ENCODE results near the gene GALM. TPM values are rescaled to one million over a fixed set of nuclear protein-coding genes. Genes with fewer than 3 reads are reported as not detected.

The GALM gene
- total and polyA plus RNA-seq, 2 of the 13 experiments (the other 11 are each of a cell fraction or from before 2014, with no cell fraction given), result 65.5 to 90.0 TPM

DNA sequence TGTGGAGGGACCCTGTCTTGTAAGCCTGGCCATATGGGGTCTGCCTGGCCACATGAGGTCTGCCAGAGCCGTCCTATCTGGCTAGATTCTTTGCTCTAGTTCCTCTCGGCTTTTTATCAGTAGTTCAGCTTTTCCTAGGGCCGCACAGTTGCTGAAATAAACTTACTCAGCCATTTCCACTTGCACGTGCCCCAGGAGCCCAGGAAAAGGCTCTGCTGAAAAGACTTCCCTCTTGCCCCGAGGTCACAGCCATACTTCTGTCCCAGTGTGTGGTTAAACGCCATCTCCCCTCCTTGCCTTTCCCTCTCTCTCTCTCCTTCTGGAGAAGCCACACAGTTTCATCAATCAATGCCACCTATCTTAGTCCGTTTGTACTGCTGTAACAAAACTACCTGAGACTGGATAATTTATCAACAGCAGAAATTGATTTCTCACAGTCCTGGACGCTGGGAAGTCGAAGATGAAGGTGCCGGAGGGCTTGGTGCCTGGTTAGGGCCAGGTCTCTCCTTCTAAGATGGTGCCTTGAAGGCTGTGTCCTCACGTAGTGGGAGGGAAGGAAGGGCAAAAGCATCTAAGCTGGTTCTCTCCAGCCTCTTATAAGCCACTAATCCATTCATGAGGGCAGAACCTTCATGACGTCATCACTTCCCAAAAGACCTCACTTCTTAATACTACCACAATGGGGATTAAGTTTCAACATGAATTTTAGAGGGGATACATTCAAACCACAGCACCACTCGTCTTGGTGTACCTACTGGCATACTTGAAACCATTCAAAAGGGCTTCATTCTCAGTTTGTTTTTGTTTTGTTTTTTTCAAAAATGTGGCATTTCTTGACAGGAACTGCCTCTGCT, 11.2 kb upstream of the GALM start (continued):
- TF ChIP-seq ZNF672 (CRISPR knock-in tag; IDR thresholded peaks at IDR 0.05), result no peak
- TF ChIP-seq, protein P1, sequence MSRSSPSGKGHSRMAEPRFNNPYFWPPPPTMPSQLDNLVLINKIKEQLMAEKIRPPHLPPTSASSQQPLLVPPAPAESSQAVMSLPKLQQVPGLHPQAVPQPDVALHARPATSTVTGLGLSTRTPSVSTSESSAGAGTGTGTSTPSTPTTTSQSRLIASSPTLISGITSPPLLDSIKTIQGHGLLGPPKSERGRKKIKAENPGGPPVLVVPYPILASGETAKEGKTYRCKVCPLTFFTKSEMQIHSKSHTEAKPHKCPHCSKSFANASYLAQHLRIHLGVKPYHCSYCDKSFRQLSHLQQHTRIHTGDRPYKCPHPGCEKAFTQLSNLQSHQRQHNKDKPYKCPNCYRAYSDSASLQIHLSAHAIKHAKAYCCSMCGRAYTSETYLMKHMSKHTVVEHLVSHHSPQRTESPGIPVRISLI (CRISPR knock-in tag; IDR thresholded peaks at IDR 0.05; ENCODE audit: borderline replicate concordance), result no peak
- TF ChIP-seq NCOR1 (IDR thresholded peaks at IDR 0.05; ENCODE audit: borderline replicate concordance, low read length), result no peak
- no peak for TF ChIP-seq ZNF552 (CRISPR knock-in tag; IDR thresholded peaks at IDR 0.05; ENCODE audit: borderline replicate concordance)
- TF ChIP-seq ZNF766 (CRISPR knock-in tag; IDR thresholded peaks at IDR 0.05; ENCODE audit: borderline replicate concordance), result no peak
- TF ChIP-seq, protein P2, sequence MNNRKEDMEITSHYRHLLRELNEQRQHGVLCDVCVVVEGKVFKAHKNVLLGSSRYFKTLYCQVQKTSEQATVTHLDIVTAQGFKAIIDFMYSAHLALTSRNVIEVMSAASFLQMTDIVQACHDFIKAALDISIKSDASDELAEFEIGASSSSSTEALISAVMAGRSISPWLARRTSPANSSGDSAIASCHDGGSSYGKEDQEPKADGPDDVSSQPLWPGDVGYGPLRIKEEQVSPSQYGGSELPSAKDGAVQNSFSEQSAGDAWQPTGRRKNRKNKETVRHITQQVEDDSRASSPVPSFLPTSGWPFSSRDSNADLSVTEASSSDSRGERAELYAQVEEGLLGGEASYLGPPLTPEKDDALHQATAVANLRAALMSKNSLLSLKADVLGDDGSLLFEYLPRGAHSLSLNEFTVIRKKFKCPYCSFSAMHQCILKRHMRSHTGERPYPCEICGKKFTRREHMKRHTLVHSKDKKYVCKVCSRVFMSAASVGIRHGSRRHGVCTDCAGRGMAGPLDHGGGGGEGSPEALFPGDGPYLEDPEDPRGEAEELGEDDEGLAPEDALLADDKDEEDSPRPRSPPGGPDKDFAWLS (CRISPR knock-in tag; IDR thresholded peaks at IDR 0.05; ENCODE audit: borderline replicate concordance), result no peak
- TF ChIP-seq TP53 (CRISPR knock-in tag; conservative IDR thresholded peaks at IDR 0.05), result no peak
- TF ChIP-seq, protein P3, sequence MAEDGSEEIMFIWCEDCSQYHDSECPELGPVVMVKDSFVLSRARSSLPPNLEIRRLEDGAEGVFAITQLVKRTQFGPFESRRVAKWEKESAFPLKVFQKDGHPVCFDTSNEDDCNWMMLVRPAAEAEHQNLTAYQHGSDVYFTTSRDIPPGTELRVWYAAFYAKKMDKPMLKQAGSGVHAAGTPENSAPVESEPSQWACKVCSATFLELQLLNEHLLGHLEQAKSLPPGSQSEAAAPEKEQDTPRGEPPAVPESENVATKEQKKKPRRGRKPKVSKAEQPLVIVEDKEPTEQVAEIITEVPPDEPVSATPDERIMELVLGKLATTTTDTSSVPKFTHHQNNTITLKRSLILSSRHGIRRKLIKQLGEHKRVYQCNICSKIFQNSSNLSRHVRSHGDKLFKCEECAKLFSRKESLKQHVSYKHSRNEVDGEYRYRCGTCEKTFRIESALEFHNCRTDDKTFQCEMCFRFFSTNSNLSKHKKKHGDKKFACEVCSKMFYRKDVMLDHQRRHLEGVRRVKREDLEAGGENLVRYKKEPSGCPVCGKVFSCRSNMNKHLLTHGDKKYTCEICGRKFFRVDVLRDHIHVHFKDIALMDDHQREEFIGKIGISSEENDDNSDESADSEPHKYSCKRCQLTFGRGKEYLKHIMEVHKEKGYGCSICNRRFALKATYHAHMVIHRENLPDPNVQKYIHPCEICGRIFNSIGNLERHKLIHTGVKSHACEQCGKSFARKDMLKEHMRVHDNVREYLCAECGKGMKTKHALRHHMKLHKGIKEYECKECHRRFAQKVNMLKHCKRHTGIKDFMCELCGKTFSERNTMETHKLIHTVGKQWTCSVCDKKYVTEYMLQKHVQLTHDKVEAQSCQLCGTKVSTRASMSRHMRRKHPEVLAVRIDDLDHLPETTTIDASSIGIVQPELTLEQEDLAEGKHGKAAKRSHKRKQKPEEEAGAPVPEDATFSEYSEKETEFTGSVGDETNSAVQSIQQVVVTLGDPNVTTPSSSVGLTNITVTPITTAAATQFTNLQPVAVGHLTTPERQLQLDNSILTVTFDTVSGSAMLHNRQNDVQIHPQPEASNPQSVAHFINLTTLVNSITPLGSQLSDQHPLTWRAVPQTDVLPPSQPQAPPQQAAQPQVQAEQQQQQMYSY (CRISPR knock-in tag; IDR thresholded peaks at IDR 0.05), result no peak
- TF ChIP-seq MAFK (conservative IDR thresholded peaks at IDR 0.05 in 1 of 2, IDR thresholded peaks at IDR 0.05 in 1 of 2; ENCODE audit: low read length in 2 of 2), result peak in 1 of 2 experiments; percentile 32; a peak in 1 of 4 replicates
- 0 out of 2 replicates have a peak, but pooled peaks have one; percentile 16 for TF ChIP-seq SP5 (CRISPR knock-in tag; IDR thresholded peaks at IDR 0.05; ENCODE audit: borderline replicate concordance, low read depth)
- TF ChIP-seq TSC22D2 (CRISPR knock-in tag; IDR thresholded peaks at IDR 0.05; ENCODE audit: borderline replicate concordance), result no peak
- TF ChIP-seq, protein P4, sequence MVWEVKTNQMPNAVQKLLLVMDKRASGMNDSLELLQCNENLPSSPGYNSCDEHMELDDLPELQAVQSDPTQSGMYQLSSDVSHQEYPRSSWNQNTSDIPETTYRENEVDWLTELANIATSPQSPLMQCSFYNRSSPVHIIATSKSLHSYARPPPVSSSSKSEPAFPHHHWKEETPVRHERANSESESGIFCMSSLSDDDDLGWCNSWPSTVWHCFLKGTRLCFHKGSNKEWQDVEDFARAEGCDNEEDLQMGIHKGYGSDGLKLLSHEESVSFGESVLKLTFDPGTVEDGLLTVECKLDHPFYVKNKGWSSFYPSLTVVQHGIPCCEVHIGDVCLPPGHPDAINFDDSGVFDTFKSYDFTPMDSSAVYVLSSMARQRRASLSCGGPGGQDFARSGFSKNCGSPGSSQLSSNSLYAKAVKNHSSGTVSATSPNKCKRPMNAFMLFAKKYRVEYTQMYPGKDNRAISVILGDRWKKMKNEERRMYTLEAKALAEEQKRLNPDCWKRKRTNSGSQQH (CRISPR knock-in tag; IDR thresholded peaks at IDR 0.05; ENCODE audit: low read depth), result no peak
- 0 out of 2 replicates have a peak, but pooled peaks have one; percentile 3 for TF ChIP-seq KDM5B (CRISPR knock-in tag; IDR thresholded peaks at IDR 0.05; ENCODE audit: borderline replicate concordance)
- no peak for TF ChIP-seq ELF4 (CRISPR knock-in tag; IDR thresholded peaks at IDR 0.05; ENCODE audit: borderline replicate concordance)
- no peak for TF ChIP-seq ARNT2 (CRISPR knock-in tag; IDR thresholded peaks at IDR 0.05; ENCODE audit: low read depth)
- TF ChIP-seq MBD4 (IDR thresholded peaks at IDR 0.05; ENCODE audit: borderline replicate concordance, low read length), result no peak
- peak; percentile 27; the same call in 1 of the 2 replicates for TF ChIP-seq MED1 (CRISPR knock-in tag; IDR thresholded peaks at IDR 0.05)
- no peak for TF ChIP-seq SP1 (IDR thresholded peaks at IDR 0.05)
- TF ChIP-seq SP1 (CRISPR knock-in tag; IDR thresholded peaks at IDR 0.05), result no peak
- no peak for TF ChIP-seq TOPORS (CRISPR knock-in tag; IDR thresholded peaks at IDR 0.05)
- no peak for TF ChIP-seq ZNF20 (CRISPR knock-in tag; IDR thresholded peaks at IDR 0.05)

Measured in HepG2 (cell line).